Mucosa of stomach (tissue), 1 donor: ENCODE data around the gene FGF6.

Experiments
- H3K27me3 ChIP-seq: one replicate; pipeline ENCODE4 v1.7.0; 2013; ENCODE audit warnings: mild to moderate bottlenecking, low read length; ENCODE audit not compliant: control insufficient read depth, insufficient read depth
- H3K36me3 ChIP-seq: one replicate; pipeline ENCODE4 v1.7.0; 2013; ENCODE audit warnings: low read length; ENCODE audit not compliant: control insufficient read depth, insufficient read depth
- H3K4me1 ChIP-seq: one replicate; pipeline ENCODE4 v1.7.0; 2013; ENCODE audit warnings: mild to moderate bottlenecking, low read length; ENCODE audit not compliant: control insufficient read depth, insufficient read depth
- H3K4me3 ChIP-seq: one replicate; pipeline ENCODE4 v1.7.0; 2013; ENCODE audit warnings: low read length
- H3K9ac ChIP-seq: one replicate; pipeline ENCODE4 v1.7.0; 2013; ENCODE audit warnings: mild to moderate bottlenecking, low read length, moderate library complexity
- H3K9me3 ChIP-seq: one replicate; pipeline ENCODE4 v1.7.0; 2013; ENCODE audit warnings: mild to moderate bottlenecking, low read length, moderate library complexity; ENCODE audit not compliant: control insufficient read depth
- donor health status: Pancreatic carcinoma.

The FGF6 gene

GRCh38 chr12:4445156-4446101 is at the start of gene FGF6:
FGF6 (minus strand) TSS chr12:4445815; CDS start chr12:4445570, 245 bp downstream.
- Histone ChIP-seq H3K36me3 (no peaks in the 10 kb centered on the region), H3K4me1 (no peaks in the 10 kb centered on the region), H3K4me3 (no peak within 1 kb of the TSS), H3K9me3 (no peaks in the 10 kb centered on the region), H3K9ac (no peak within 1 kb of the TSS), H3K27me3 (peaks cover 8% of the 10 kb centered on the region)

- H3K36me3 ChIP-seq: no peaks in the 10 kb centered on the region
Measured at GRCh38 chr12:4490973-4491372, 45.4 kb upstream of the FGF6 start.

GRCh38 chr12:4489556-4489955 is 43.9 kb upstream of the FGF6 start:
- no peaks in the 10 kb centered on the region for H3K9me3 ChIP-seq
- H3K4me1 ChIP-seq: no peaks in the 10 kb centered on the region
- no peak overlapping the region for H3K9ac ChIP-seq
- H3K27me3 ChIP-seq: no peaks in the 10 kb centered on the region
- no peak overlapping the region for H3K4me3 ChIP-seq
- H3K36me3 ChIP-seq: no peaks in the 10 kb centered on the region

More at GRCh38 chr12:4490973-4491372, 45.4 kb upstream of the FGF6 start:
- Histone ChIP-seq H3K9me3 (no peaks in the 10 kb centered on the region), H3K4me1 (no peaks in the 10 kb centered on the region), H3K4me3 (no peak overlapping the region), H3K27me3 (no peaks in the 10 kb centered on the region), H3K9ac (no peak overlapping the region)

- Histone ChIP-seq H3K27me3 (no peaks in the 10 kb centered on the region), H3K9ac (no peak overlapping the region), H3K9me3 (no peaks in the 10 kb centered on the region), H3K4me3 (no peak overlapping the region), H3K36me3 (no peaks in the 10 kb centered on the region), H3K4me1 (no peaks in the 10 kb centered on the region)
Measured at GRCh38 chr12:4486980-4487379, 41.4 kb upstream of the FGF6 start.

- H3K36me3 ChIP-seq: no peaks in the 10 kb centered on the region
- H3K27me3 ChIP-seq: no peaks in the 10 kb centered on the region
- no peaks in the 10 kb centered on the region for H3K4me1 ChIP-seq
- no peak overlapping the region for H3K9ac ChIP-seq
- no peak overlapping the region for H3K4me3 ChIP-seq
- H3K9me3 ChIP-seq: no peaks in the 10 kb centered on the region
Measured at GRCh38 chr12:4486049-4486699, 40.6 kb upstream of the FGF6 start.

GRCh38 chr12:4483885-4484823 is 38.5 kb upstream of the FGF6 start:
- Histone ChIP-seq H3K4me3 (no peak overlapping the region), H3K27me3 (no peaks in the 10 kb centered on the region), H3K36me3 (no peaks in the 10 kb centered on the region), H3K9me3 (no peaks in the 10 kb centered on the region), H3K9ac (no peak overlapping the region), H3K4me1 (no peaks in the 10 kb centered on the region)

GRCh38 chr12:4482936-4483335 is 37.3 kb upstream of the FGF6 start:
- no peaks in the 10 kb centered on the region for H3K9me3 ChIP-seq

GRCh38 chr12:4478933-4479332 is 33.3 kb upstream of the FGF6 start:
- H3K9ac ChIP-seq: no peak overlapping the region
- H3K36me3 ChIP-seq: no peaks in the 10 kb centered on the region
- H3K9me3 ChIP-seq: no peaks in the 10 kb centered on the region
- H3K27me3 ChIP-seq: no peaks in the 10 kb centered on the region
- H3K4me3 ChIP-seq: no peak overlapping the region
- H3K4me1 ChIP-seq: no peaks in the 10 kb centered on the region

More at GRCh38 chr12:4482936-4483335, 37.3 kb upstream of the FGF6 start:
- Histone ChIP-seq H3K4me1 (no peaks in the 10 kb centered on the region), H3K36me3 (no peaks in the 10 kb centered on the region), H3K27me3 (no peaks in the 10 kb centered on the region), H3K9ac (no peak overlapping the region), H3K4me3 (no peak overlapping the region)

- Histone ChIP-seq H3K36me3 (no peaks in the 10 kb centered on the region), H3K4me3 (no peak overlapping the region), H3K4me1 (no peaks in the 10 kb centered on the region), H3K9me3 (no peaks in the 10 kb centered on the region), H3K27me3 (no peaks in the 10 kb centered on the region), H3K9ac (no peak overlapping the region)
Measured at GRCh38 chr12:4477129-4477528, 31.5 kb upstream of the FGF6 start.

- no peak overlapping the region for H3K4me3 ChIP-seq
- H3K27me3 ChIP-seq: no peaks in the 10 kb centered on the region
- H3K9me3 ChIP-seq: no peaks in the 10 kb centered on the region
- H3K9ac ChIP-seq: no peak overlapping the region
- no peaks in the 10 kb centered on the region for H3K4me1 ChIP-seq
- no peaks in the 10 kb centered on the region for H3K36me3 ChIP-seq
Measured at GRCh38 chr12:4472046-4472445, 26.4 kb upstream of the FGF6 start.

GRCh38 chr12:4471256-4471655 is 25.6 kb upstream of the FGF6 start:
- Histone ChIP-seq H3K9ac (no peak overlapping the region), H3K9me3 (no peaks in the 10 kb centered on the region), H3K4me3 (no peak overlapping the region), H3K27me3 (no peaks in the 10 kb centered on the region), H3K4me1 (no peaks in the 10 kb centered on the region), H3K36me3 (no peaks in the 10 kb centered on the region)
